SKM-1 (cell line): Measurements from ENCODE around the gene SEC16B.
"Not testable (repeated sequence)": the region's sequence is repeated elsewhere in the genome, so short reads cannot be mapped to it uniquely, and the experiment has no call there.

Experiments used
- DNase-seq: peaks from one replicate; lab custom pipeline; 2025; ENCODE audit not compliant: unreplicated experiment; lab: John Stamatoyannopoulos, UW

Gene SEC16B, protein sequence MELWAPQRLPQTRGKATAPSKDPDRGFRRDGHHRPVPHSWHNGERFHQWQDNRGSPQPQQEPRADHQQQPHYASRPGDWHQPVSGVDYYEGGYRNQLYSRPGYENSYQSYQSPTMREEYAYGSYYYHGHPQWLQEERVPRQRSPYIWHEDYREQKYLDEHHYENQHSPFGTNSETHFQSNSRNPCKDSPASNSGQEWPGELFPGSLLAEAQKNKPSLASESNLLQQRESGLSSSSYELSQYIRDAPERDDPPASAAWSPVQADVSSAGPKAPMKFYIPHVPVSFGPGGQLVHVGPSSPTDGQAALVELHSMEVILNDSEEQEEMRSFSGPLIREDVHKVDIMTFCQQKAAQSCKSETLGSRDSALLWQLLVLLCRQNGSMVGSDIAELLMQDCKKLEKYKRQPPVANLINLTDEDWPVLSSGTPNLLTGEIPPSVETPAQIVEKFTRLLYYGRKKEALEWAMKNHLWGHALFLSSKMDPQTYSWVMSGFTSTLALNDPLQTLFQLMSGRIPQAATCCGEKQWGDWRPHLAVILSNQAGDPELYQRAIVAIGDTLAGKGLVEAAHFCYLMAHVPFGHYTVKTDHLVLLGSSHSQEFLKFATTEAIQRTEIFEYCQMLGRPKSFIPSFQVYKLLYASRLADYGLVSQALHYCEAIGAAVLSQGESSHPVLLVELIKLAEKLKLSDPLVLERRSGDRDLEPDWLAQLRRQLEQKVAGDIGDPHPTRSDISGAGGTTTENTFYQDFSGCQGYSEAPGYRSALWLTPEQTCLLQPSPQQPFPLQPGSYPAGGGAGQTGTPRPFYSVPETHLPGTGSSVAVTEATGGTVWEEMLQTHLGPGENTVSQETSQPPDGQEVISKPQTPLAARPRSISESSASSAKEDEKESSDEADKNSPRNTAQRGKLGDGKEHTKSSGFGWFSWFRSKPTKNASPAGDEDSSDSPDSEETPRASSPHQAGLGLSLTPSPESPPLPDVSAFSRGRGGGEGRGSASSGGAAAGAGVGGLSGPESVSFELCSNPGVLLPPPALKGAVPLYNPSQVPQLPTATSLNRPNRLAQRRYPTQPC

GRCh38 chr1:177969825-177970371 lies at the start of gene SEC16B:
TSS of gene SEC16B (minus strand) at chr1:177970058. CDS start at chr1:177967981, 2,077 bp downstream.
- no peak for DNase-seq

DNA sequence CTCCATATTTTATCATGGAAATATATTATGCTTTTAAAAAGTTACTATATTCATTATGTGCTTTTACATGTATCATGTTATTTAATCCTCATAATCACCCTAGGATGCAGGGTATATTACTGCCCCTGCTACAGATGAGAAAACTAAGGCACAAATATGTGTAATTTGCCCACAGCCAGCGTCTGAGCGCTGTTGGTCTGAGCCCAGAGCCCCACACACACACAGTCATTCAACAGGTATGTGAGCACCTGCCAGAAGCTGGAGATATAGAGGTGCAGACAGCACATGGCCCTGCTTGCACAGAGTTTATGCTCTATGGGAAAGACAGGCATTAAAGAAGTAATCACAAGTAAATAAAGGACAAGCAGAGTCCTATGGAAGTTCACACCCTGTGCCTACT lies 49.8 kb upstream of the SEC16B start:
- DNase-seq = no peak

GRCh38 chr1:178019208-178019607 lies 49.4 kb upstream of the SEC16B start:
- no peak for DNase-seq

DNA sequence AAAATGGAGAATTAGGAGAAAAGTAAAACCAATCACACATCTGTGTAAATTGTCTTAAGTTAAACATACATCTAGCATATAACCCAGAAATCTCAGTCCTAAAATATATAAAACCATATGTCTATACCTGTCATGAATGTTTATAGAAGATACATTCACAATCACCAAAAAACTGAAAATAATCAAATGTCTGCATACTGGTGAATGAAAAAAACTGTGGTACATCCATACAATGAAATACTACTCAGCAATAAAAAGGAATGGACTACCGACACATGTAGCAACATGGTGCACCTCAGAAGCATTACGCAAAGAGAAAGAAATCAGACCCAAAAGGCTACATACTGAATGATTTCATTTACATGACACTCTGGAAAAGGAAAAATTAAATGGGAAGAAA lies 47.7 kb upstream of the SEC16B start:
- no peak for DNase-seq

DNA sequence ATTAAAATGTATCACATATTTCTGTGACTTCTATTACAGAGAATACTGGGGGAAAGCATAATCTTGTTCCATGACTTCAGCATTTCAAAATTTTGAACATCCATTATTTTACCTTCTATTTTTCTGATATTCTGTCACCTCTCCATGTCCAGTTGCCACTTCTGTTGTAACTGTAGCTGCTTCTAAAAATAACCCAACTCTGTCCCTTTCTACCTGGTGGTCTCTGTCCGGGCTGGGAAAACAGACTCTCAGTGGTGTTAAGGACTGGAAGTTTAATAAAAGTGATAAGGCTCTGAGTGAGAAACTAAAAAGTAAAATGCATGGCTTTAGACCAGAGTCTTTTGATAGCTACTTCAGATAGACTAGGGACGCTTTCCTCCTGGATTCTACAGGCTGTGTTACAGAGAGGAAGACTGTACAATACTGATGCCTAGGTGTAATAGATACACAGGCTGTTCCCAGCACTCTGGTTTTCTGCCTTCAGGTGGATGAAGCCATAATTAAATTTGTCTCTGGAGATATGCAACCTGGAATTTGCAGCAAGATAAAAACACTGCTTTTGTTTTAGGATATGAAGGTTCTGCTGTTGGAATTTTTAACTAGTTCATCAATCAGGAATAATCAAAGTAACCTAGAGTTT lies 42.1 kb upstream of the SEC16B start:
- DNase-seq = no peak

DNA sequence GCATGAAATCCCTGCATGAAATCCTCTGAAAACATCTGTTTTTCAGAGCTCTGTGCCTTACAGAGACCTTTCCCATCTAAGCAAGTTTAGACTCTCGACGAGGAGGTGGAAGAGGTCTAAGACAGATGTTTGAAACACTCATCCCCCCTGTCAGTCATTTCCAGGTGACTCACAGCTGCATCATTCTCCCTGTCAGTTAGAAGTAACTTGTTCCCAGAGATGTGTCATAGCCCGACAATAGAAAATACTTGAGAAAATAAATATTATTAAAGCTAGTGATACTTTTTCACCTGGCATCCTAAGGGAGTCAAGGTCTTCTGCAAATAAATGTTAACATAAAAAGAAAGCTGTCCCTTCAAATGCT lies 41.6 kb upstream of the SEC16B start:
- no peak for DNase-seq

GRCh38 chr1:178010674-178011464 lies 41.0 kb upstream of the SEC16B start:
- DNase-seq = no peak

- no peak for DNase-seq
Observed at GRCh38 chr1:178006043-178006442, 36.2 kb upstream of the SEC16B start.

DNA sequence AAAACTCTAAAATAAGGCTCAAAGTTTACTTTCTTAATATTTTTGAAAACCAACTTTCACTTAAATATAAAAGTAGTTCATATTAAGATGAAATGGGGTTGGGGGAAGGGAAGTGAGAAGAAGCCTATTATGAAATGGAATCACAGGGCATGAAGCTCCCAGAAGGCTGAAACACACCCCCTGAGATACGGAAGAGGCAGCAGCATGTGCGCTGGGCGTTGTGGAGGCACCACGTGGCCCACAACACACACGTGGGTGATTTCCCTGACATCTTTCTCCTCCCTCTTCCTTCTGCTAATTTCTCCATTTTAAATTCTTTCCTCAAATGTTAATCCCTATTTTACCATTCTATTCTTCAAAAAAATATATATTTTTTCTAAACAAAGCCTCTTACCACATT lies 35.6 kb upstream of the SEC16B start:
- DNase-seq = no peak

GRCh38 chr1:178004926-178005391 lies 35.1 kb upstream of the SEC16B start:
- no peak for DNase-seq

- DNase-seq = no peak
Observed at GRCh38 chr1:177998696-177999631, 29.1 kb upstream of the SEC16B start.

DNA sequence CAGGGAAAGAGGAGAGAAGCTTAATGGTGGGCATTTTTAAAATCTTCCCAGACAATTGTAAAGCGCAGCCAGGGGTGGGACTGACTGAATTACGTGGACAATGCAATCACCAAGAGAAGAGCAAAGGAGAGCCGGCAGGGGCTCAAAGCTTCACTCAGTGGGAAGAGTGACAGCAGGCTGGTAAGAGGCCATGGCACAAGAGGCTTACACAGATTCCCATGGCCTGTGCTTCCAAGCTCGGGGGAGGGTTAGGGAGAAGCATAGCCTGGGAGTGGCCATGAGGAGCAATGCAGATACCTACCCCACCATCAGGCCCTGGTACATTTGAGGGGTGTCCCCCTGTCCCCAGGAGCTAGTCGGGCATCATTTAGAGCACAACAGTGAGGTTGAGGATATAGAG lies 27.1 kb upstream of the SEC16B start:
- DNase-seq = no peak

- DNase-seq = no peak
Observed at GRCh38 chr1:177995369-177995768, 25.5 kb upstream of the SEC16B start.

DNA sequence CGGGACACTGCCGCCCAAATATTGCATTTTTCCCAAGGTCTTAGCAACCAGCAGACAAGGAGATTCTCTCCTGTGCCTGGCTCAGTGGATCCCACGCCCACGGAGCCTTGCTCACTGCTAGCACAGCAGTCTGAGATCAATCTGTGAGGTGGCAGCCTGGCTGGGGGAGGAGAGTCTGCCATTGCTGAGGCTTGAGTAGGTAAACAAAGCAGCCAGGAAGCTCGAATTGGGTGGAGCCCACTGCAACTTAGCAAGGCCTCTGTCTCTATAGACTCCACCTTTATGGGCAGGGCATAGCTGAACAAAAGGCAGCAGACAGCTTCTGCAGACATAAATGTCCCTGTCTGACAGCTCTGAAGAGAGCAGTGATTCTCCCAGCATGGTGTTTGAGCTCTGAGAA lies 16.4 kb upstream of the SEC16B start:
- not testable (repeated sequence) for DNase-seq

DNA sequence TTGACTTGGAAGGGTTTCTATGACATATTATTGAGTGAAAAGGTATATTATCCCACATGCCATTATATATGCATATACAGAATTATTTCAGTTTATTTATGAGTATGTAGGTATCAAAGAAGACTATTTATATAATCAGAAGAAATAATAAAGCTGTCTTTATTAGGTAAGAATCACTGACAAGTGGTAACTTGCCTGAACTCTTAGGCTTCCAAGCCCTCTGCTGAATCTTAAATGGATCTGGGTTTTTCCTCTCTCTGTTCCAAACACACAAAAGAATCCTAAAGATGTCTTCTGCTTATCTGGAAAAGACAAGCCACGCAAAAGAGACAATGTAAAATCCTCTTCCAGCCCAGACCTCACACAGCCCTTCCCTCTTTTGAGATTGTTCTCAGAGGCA lies 14.9 kb upstream of the SEC16B start:
- no peak for DNase-seq

- DNase-seq = no peak
Observed at GRCh38 chr1:177984136-177984525, 14.3 kb upstream of the SEC16B start.

GRCh38 chr1:177983482-177984135 lies 13.8 kb upstream of the SEC16B start:
- DNase-seq = no peak

DNA sequence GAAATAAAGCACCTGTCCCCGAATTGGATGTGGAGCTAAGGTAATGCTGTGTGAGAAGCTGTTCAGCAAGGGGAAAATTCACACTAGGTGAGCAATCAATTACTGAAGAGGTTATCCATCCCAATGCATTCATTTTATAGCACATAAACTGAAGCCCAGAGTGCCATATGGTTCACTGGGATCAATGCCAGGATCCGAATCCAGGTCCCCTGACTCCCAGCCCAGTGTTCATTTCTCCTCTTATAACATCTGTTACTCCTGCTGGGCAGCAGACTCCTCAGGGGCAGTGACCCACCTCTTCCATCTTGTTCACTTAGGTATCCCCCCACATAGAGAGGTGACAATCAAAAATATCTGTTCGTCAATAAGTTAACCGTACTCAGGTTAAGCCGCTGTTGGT lies 13.2 kb upstream of the SEC16B start:
- no peak for DNase-seq

DNA sequence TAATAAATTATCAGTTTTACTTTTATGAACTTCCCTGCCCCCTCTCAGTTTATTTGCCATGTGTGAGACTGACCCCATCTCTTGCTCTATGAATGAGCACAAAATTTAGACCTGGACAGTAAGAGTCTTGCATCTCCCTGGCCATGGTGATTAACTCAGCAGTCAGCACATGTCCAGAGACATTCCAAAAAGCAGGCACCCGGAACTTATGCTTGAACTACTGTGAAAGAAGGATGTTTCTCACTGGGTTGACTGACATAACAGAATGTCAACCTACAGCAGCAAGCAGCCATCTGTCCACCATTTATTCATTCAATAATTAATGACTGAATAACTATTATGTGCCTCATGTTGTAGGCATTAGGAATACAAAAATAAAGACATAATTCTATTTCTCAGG lies 11.3 kb upstream of the SEC16B start:
- DNase-seq = no peak
